H1 (cell line): ENCODE measurements around the gene PSMB3. TPM values are rescaled to one million over a fixed set of nuclear protein-coding genes. Genes with fewer than 3 reads are reported as not detected.

Experiments
- BCL11A ChIP-seq, 2 experiments: IDR thresholded peaks; one replicate each; pipeline ENCODE4 v1.6.1; 2011; ENCODE audit warnings: low read depth in 2 of 2, low read length in 2 of 2, mild to moderate bottlenecking in 2 of 2
- SP2 ChIP-seq: IDR thresholded peaks from 2 replicates; pipeline ENCODE4 v1.6.1; 2012; ENCODE audit warnings: mild to moderate bottlenecking, low read length, inconsistent platforms
- TAF1 ChIP-seq: IDR thresholded peaks from 2 replicates; pipeline ENCODE4 v1.6.1; 2011; ENCODE audit warnings: mild to moderate bottlenecking, low read depth, low read length
- YY1 ChIP-seq: IDR thresholded peaks from 2 replicates; pipeline ENCODE4 v1.6.1; 2011; ENCODE audit warnings: low read depth, mild to moderate bottlenecking, low read length
- polyA plus RNA-seq, 7 experiments: library from polyadenylated mRNA; depleted of rRNA in 3 of 7; stranded (reverse) in 5 of 7; unstranded in 2 of 7; fragments of >200 nt in 5 of 7; fragments of 200-250 nt in 2 of 7; gene quantifications; 1 replicate in 5 of 7; 2 replicates in 1 of 7; 4 replicates in 1 of 7; pipeline versions ENCODE4 v1.2.1 to v1.2.3, GENCODE V29; 2011 to 2013; ENCODE audit warnings: missing spikeins in 2 of 7, mixed read lengths in 2 of 7
- total RNA-seq: library from RNA; stranded (reverse); fragmentation: NEBNext Ultra II Directional; extraction: Animal tissue kit (Norgen Biotek cat#: 25700); gene quantifications from 2 replicates; pipeline ENCODE4 v1.2.1, GENCODE V29; 2021
- TF ChIP-seq, protein P1 (sequence below): fragments of 300-600 bp; sonication (generic); IDR thresholded peaks from 2 replicates; pipeline ENCODE4 v1.7.1; 2012; ENCODE audit warnings: low read length, moderate library complexity, mild to moderate bottlenecking, inconsistent platforms; ENCODE audit not compliant: insufficient replicate concordance

PSMB3 gene
- total and polyA plus RNA-seq, 2 of the 8 experiments (the other 6 are each of a cell fraction or from before 2014, with no cell fraction given): 291 to 914 TPM

DNA sequence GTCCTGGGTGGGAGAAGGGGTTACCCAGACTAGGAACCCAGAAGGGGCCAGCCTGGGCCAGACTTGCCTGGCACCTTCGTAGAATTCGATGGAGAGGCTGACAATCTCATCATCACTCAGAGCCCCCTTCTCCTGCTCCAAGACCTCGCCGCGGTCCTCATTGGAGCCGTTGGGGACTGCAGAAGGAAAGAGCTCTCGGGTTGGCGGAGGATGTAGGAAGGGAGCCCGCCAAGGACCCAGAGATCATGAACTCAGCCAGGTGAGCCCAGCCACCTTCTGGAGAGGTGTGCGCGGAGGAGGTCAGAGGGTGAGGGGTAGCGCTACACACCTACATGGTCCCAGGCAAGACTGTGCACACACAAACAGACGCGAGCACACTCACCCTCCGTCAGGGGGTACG lies 13.9 kb upstream of the PSMB3 start (continued):
- TF ChIP-seq TAF1 (no peak), YY1 (no peak), SP2 (no peak), BCL11A (IDR thresholded peaks at IDR 0.05; ENCODE audit: low read depth in 2 of 2, low read length in 2 of 2) (no peak)
- TF ChIP-seq, protein P1, sequence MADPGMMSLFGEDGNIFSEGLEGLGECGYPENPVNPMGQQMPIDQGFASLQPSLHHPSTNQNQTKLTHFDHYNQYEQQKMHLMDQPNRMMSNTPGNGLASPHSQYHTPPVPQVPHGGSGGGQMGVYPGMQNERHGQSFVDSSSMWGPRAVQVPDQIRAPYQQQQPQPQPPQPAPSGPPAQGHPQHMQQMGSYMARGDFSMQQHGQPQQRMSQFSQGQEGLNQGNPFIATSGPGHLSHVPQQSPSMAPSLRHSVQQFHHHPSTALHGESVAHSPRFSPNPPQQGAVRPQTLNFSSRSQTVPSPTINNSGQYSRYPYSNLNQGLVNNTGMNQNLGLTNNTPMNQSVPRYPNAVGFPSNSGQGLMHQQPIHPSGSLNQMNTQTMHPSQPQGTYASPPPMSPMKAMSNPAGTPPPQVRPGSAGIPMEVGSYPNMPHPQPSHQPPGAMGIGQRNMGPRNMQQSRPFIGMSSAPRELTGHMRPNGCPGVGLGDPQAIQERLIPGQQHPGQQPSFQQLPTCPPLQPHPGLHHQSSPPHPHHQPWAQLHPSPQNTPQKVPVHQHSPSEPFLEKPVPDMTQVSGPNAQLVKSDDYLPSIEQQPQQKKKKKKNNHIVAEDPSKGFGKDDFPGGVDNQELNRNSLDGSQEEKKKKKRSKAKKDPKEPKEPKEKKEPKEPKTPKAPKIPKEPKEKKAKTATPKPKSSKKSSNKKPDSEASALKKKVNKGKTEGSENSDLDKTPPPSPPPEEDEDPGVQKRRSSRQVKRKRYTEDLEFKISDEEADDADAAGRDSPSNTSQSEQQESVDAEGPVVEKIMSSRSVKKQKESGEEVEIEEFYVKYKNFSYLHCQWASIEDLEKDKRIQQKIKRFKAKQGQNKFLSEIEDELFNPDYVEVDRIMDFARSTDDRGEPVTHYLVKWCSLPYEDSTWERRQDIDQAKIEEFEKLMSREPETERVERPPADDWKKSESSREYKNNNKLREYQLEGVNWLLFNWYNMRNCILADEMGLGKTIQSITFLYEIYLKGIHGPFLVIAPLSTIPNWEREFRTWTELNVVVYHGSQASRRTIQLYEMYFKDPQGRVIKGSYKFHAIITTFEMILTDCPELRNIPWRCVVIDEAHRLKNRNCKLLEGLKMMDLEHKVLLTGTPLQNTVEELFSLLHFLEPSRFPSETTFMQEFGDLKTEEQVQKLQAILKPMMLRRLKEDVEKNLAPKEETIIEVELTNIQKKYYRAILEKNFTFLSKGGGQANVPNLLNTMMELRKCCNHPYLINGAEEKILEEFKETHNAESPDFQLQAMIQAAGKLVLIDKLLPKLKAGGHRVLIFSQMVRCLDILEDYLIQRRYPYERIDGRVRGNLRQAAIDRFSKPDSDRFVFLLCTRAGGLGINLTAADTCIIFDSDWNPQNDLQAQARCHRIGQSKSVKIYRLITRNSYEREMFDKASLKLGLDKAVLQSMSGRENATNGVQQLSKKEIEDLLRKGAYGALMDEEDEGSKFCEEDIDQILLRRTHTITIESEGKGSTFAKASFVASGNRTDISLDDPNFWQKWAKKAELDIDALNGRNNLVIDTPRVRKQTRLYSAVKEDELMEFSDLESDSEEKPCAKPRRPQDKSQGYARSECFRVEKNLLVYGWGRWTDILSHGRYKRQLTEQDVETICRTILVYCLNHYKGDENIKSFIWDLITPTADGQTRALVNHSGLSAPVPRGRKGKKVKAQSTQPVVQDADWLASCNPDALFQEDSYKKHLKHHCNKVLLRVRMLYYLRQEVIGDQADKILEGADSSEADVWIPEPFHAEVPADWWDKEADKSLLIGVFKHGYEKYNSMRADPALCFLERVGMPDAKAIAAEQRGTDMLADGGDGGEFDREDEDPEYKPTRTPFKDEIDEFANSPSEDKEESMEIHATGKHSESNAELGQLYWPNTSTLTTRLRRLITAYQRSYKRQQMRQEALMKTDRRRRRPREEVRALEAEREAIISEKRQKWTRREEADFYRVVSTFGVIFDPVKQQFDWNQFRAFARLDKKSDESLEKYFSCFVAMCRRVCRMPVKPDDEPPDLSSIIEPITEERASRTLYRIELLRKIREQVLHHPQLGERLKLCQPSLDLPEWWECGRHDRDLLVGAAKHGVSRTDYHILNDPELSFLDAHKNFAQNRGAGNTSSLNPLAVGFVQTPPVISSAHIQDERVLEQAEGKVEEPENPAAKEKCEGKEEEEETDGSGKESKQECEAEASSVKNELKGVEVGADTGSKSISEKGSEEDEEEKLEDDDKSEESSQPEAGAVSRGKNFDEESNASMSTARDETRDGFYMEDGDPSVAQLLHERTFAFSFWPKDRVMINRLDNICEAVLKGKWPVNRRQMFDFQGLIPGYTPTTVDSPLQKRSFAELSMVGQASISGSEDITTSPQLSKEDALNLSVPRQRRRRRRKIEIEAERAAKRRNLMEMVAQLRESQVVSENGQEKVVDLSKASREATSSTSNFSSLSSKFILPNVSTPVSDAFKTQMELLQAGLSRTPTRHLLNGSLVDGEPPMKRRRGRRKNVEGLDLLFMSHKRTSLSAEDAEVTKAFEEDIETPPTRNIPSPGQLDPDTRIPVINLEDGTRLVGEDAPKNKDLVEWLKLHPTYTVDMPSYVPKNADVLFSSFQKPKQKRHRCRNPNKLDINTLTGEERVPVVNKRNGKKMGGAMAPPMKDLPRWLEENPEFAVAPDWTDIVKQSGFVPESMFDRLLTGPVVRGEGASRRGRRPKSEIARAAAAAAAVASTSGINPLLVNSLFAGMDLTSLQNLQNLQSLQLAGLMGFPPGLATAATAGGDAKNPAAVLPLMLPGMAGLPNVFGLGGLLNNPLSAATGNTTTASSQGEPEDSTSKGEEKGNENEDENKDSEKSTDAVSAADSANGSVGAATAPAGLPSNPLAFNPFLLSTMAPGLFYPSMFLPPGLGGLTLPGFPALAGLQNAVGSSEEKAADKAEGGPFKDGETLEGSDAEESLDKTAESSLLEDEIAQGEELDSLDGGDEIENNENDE: no peak
